Endothelial cell of umbilical vein (primary cell): ENCODE measurements around the gene DAAM1.

Source experiments
- EZH2 ChIP-seq: IDR thresholded peaks from 2 replicates; pipeline ENCODE4 v1.6.1; 2012; ENCODE audit warnings: borderline replicate concordance, low read depth, mild to moderate bottlenecking, moderate library complexity, low read length, inconsistent platforms; ENCODE audit not compliant: severe bottlenecking
- POLR2AphosphoS5 ChIP-seq: IDR thresholded peaks from 2 replicates; pipeline ENCODE4 v1.6.1; 2012; ENCODE audit warnings: low read depth, mild to moderate bottlenecking, control low read depth, low read length, moderate library complexity; ENCODE audit not compliant: insufficient read depth
- TF ChIP-seq, protein P1 (sequence below), 2 donors: IDR thresholded peaks; 1 replicate in 1 of 2; 2 replicates in 1 of 2; pipeline ENCODE4 v1.5.1; 2011; ENCODE audit warnings: low read length in 2 of 2, mild to moderate bottlenecking in 2 of 2, moderate library complexity in 2 of 2, control low read depth in 1 of 2, inconsistent platforms in 1 of 2, low read depth in 1 of 2; ENCODE audit not compliant: insufficient read depth in 1 of 2; ENCODE audit errors: extremely low read depth in 1 of 2

DNA sequence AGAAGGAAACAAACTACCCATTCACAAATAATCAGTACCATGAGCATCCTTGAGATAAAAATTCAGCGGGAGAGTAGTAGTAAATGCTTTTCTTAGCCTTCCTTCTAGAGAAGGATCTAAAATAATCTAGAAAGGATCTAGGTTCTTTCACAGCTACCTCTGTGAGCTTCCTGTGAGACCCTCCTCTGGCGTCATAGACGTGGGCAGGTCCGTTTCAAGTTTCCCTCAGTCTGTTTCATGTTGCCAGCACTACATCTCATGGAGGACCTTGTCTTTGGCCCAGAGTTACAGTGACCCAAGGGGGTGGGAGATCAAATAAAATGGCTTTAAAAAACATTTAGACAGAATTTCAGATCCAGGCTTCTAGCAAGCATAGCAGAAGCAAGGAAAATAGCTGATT is 13.6 kb downstream of the DAAM1 start:
- TF ChIP-seq, protein P1, sequence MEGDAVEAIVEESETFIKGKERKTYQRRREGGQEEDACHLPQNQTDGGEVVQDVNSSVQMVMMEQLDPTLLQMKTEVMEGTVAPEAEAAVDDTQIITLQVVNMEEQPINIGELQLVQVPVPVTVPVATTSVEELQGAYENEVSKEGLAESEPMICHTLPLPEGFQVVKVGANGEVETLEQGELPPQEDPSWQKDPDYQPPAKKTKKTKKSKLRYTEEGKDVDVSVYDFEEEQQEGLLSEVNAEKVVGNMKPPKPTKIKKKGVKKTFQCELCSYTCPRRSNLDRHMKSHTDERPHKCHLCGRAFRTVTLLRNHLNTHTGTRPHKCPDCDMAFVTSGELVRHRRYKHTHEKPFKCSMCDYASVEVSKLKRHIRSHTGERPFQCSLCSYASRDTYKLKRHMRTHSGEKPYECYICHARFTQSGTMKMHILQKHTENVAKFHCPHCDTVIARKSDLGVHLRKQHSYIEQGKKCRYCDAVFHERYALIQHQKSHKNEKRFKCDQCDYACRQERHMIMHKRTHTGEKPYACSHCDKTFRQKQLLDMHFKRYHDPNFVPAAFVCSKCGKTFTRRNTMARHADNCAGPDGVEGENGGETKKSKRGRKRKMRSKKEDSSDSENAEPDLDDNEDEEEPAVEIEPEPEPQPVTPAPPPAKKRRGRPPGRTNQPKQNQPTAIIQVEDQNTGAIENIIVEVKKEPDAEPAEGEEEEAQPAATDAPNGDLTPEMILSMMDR (IDR thresholded peaks at IDR 0.05; ENCODE audit: extremely low read depth in 1 of 2, insufficient read depth in 1 of 2, low read depth in 1 of 2, low read length in 2 of 2) = no peak
- TF ChIP-seq EZH2 = no peak
- TF ChIP-seq POLR2AphosphoS5 = no peak
